NCI-H2081 (cell line): ENCODE data around the gene NFKBIL1.

Experiments
- DNase-seq, 2 experiments: peaks; one replicate each; lab custom pipeline; 2025; lab: John Stamatoyannopoulos, UW

The NFKBIL1 gene

GRCh38 chr6:31559958-31560696 lies 12.7 kb downstream of the NFKBIL1 start:
- DNase-seq: no peak

DNA sequence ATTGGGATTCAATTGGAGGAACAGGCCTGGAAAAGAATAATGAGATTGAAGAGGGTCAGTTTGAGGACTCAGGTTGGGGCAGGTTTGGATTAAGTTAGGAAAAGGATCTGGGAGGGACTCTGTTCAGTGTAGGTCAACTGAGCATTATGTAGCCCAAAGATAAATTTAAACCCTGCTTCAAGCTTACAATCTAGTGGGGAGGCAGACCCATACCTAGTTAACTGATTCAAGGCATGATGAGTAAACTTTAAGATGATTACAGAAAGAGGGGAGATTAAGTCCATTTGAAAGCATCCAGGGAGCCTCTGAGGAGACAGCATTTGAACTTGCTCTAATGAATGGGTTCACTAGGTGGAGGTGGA lies 13.3 kb downstream of the NFKBIL1 start:
- DNase-seq: no peak

GRCh38 chr6:31567531-31568370 lies 20.3 kb downstream of the NFKBIL1 start:
- DNase-seq: no peak

DNA sequence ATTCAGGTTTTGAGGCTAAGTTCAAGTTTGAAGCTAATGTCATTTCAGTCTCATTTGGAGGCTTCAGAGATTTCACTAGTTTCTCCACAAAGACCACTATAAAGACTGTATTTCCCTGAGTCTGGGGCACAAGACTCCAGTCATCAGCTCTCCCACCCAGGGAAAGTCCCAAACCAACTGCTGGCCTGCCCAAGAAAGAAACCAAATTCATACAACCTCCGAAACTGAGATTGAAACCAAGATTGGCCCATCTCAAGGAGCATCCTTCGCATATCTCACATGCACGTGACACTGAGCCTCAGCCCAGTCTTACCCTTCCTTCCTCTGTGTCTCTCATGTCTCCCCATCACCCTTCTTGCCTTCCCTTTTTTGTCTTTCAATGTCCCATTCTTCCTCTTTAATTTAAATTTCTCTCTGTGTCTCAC lies 21.1 kb downstream of the NFKBIL1 start:
- no peak for DNase-seq

DNA sequence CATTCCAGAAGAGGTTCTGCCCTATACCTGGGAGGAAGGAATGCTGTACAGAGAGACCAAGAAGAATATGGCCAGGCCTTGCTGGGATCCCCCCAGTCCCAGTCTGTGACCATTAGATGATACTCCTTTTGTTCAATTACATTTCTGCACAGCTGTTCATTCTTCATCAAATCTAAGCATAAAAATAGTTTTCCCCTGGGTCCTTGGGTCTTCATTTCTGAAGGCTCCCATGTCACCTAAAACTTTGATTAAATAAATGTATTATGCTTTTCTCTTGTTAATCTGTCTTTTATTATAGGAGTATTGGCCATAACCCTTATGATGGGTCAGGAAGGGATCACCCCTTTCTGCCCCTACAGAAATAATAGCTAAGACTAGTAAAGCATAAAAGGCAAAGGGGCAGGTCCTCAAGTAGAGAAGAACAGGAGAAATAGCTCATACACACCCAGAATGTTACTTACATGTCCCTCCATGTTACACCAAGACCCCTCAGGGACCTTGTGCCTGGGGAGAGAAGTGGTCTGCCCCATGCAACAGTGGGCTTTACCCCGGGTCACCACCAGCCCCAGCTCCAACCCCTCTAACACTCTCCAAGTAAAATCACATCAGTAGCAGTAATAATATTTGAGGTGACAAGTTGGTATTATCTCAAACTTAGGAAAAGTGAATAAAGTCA lies 22.6 kb downstream of the NFKBIL1 start:
- no peak for DNase-seq

GRCh38 chr6:31572041-31572911 lies 24.9 kb downstream of the NFKBIL1 start, which contains the start of gene LTA:
Gene LTA, plus strand, starts transcription at chr6:31572289. Its CDS starts 454 bp downstream, at chr6:31572743.
- DNase-seq: no peak

DNA sequence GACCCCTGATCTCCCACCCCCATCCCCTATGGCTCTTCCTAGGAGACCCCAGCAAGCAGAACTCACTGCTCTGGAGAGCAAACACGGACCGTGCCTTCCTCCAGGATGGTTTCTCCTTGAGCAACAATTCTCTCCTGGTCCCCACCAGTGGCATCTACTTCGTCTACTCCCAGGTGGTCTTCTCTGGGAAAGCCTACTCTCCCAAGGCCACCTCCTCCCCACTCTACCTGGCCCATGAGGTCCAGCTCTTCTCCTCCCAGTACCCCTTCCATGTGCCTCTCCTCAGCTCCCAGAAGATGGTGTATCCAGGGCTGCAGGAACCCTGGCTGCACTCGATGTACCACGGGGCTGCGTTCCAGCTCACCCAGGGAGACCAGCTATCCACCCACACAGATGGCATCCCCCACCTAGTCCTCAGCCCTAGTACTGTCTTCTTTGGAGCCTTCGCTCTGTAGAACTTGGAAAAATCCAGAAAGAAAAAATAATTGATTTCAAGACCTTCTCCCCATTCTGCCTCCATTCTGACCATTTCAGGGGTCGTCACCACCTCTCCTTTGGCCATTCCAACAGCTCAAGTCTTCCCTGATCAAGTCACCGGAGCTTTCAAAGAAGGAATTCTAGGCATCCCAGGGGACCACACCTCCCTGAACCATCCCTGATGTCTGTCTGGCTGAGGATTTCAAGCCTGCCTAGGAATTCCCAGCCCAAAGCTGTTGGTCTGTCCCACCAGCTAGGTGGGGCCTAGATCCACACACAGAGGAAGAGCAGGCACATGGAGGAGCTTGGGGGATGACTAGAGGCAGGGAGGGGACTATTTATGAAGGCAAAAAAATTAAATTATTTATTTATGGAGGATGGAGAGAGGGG lies 26.1 kb downstream of the NFKBIL1 start:
- DNase-seq: no peak

GRCh38 chr6:31574106-31575061 lies 27.0 kb downstream of the NFKBIL1 start:
- no peak for DNase-seq

- DNase-seq: no peak
Measured at GRCh38 chr6:31575335-31575901, 28.0 kb downstream of the NFKBIL1 start, which contains the start of gene TNF. Gene TNF, plus strand, starts transcription at chr6:31575565. Its CDS starts 177 bp downstream, at chr6:31575742.

DNA sequence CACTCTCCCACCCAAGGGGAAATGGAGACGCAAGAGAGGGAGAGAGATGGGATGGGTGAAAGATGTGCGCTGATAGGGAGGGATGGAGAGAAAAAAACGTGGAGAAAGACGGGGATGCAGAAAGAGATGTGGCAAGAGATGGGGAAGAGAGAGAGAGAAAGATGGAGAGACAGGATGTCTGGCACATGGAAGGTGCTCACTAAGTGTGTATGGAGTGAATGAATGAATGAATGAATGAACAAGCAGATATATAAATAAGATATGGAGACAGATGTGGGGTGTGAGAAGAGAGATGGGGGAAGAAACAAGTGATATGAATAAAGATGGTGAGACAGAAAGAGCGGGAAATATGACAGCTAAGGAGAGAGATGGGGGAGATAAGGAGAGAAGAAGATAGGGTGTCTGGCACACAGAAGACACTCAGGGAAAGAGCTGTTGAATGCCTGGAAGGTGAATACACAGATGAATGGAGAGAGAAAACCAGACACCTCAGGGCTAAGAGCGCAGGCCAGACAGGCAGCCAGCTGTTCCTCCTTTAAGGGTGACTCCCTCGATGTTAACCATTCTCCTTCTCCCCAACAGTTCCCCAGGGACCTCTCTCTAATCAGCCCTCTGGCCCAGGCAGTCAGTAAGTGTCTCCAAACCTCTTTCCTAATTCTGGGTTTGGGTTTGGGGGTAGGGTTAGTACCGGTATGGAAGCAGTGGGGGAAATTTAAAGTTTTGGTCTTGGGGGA lies 28.7 kb downstream of the NFKBIL1 start:
- DNase-seq: no peak

DNA sequence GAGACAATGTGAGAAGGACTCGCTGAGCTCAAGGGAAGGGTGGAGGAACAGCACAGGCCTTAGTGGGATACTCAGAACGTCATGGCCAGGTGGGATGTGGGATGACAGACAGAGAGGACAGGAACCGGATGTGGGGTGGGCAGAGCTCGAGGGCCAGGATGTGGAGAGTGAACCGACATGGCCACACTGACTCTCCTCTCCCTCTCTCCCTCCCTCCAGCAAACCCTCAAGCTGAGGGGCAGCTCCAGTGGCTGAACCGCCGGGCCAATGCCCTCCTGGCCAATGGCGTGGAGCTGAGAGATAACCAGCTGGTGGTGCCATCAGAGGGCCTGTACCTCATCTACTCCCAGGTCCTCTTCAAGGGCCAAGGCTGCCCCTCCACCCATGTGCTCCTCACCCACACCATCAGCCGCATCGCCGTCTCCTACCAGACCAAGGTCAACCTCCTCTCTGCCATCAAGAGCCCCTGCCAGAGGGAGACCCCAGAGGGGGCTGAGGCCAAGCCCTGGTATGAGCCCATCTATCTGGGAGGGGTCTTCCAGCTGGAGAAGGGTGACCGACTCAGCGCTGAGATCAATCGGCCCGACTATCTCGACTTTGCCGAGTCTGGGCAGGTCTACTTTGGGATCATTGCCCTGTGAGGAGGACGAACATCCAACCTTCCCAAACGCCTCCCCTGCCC lies 29.6 kb downstream of the NFKBIL1 start:
- no peak for DNase-seq

- no peak for DNase-seq
Measured at GRCh38 chr6:31577579-31577966, 30.2 kb downstream of the NFKBIL1 start.

DNA sequence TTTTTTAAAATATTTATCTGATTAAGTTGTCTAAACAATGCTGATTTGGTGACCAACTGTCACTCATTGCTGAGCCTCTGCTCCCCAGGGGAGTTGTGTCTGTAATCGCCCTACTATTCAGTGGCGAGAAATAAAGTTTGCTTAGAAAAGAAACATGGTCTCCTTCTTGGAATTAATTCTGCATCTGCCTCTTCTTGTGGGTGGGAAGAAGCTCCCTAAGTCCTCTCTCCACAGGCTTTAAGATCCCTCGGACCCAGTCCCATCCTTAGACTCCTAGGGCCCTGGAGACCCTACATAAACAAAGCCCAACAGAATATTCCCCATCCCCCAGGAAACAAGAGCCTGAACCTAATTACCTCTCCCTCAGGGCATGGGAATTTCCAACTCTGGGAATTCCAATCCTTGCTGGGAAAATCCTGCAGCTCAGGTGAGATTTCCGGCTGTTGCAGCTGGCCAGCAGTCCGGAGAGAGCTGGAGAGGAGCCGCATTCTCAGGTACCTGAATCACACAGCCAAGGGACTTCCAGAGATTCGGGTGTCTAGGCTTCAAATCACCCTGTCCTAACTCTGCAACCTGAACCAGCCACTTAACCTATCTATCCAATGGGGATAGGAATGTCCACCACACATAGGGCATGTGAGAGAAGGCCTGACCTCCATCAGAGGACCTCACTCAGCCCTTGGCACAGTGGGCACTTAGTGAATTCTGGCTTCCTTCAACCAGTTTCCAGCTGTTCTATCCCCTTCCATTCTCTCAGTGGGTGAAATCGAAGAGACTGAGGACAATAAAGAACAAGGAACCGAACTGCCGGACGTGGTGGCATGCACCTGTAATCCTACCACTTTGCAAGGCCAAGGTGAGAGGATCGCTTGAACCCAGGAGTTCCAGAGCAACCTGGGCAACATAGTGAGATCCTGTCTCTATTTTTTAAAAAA lies 31.0 kb downstream of the NFKBIL1 start:
- DNase-seq: no peak

GRCh38 chr6:31579119-31579505 lies 31.7 kb downstream of the NFKBIL1 start:
- no peak for DNase-seq

- no peak for DNase-seq
Measured at GRCh38 chr6:31579546-31580437, 32.4 kb downstream of the NFKBIL1 start.

- no peak for DNase-seq
Measured at GRCh38 chr6:31580438-31580740, 33.0 kb downstream of the NFKBIL1 start.
